ENCODE measurements around the gene CYLD. TPM values are rescaled to one million over a fixed set of nuclear protein-coding genes. Genes with fewer than 3 reads are reported as not detected.

The CYLD gene
- total RNA-seq, 2 experiments from 2014 or later: 7.4 to 14.9 TPM

GRCh38 chr16:50712560-50712898 is 29.4 kb upstream of the CYLD start:
- Histone ChIP-seq H3K36me3 (ENCODE audit: insufficient read depth, low read length) (no peaks in the 10 kb centered on the region), H3K4me2 (ENCODE audit: low read length) (no peak overlapping the region), H3K9me2 (ENCODE audit: insufficient read depth, low read length) (no peaks in the 10 kb centered on the region), H3K27ac (ENCODE audit: low read depth, low read length, poor library complexity, severe bottlenecking) (no peak overlapping the region), H3K9me3 (ENCODE audit: low read length) (no peaks in the 10 kb centered on the region), H3K4me3 (ENCODE audit: low read depth, low read length, poor library complexity, severe bottlenecking) (no peak overlapping the region), H3K4me1 (ENCODE audit: insufficient read depth, low read length, poor library complexity, severe bottlenecking) (no peaks in the 10 kb centered on the region), H3K79me2 (ENCODE audit: insufficient read depth, low read depth, low read length) (no peaks in the 10 kb centered on the region), H2AFZ (ENCODE audit: low read length) (no peak overlapping the region), H4K20me1 (ENCODE audit: insufficient read depth, low read length) (no peaks in the 10 kb centered on the region)
- BruUV-seq (replicated peaks): no TSS peak
- TF ChIP-seq, protein P1, sequence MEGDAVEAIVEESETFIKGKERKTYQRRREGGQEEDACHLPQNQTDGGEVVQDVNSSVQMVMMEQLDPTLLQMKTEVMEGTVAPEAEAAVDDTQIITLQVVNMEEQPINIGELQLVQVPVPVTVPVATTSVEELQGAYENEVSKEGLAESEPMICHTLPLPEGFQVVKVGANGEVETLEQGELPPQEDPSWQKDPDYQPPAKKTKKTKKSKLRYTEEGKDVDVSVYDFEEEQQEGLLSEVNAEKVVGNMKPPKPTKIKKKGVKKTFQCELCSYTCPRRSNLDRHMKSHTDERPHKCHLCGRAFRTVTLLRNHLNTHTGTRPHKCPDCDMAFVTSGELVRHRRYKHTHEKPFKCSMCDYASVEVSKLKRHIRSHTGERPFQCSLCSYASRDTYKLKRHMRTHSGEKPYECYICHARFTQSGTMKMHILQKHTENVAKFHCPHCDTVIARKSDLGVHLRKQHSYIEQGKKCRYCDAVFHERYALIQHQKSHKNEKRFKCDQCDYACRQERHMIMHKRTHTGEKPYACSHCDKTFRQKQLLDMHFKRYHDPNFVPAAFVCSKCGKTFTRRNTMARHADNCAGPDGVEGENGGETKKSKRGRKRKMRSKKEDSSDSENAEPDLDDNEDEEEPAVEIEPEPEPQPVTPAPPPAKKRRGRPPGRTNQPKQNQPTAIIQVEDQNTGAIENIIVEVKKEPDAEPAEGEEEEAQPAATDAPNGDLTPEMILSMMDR (conservative IDR thresholded peaks at IDR 0.05; ENCODE audit: low read length): no peak
- TF ChIP-seq EZH2phosphoT487 (IDR thresholded peaks at IDR 0.05; ENCODE audit: borderline replicate concordance, low read depth, low read length): no peak
- CTCF ChIA-PET (ENCODE audit: unreplicated experiment): no interaction called here
- intact Hi-C loops (cut with micrococcal nuclease; ENCODE audit: unreplicated experiment): no loop called here
- POLR2A ChIA-PET: no interaction called here
- DNase-seq (ENCODE audit: low spot score): no peak

DNA sequence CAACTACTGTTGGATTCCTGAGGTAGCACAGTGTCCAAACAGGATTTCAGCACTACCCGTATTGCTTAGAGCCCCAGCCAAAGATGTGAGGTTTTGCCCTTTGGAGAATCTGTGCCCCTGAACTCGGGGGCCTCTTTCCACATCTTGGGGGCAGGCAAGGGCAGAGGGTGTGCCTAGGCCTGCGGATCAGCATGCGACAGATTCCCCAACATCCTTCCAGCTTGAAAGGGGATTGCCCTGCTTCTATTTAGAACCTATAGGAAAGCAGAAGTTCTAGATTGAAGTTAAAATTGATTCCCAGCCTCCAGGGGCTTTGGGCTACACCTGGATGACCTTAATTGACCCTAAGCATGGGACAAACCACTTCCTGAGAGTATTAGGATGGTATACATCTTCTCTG is 28.9 kb upstream of the CYLD start:
- Histone ChIP-seq H3K9me2 (ENCODE audit: insufficient read depth, low read length) (no peaks in the 10 kb centered on the region), H3K4me2 (ENCODE audit: low read length) (no peak overlapping the region), H3K9me3 (ENCODE audit: low read length) (no peaks in the 10 kb centered on the region), H3K4me1 (ENCODE audit: insufficient read depth, low read length, poor library complexity, severe bottlenecking) (no peaks in the 10 kb centered on the region), H3K27ac (ENCODE audit: low read depth, low read length, poor library complexity, severe bottlenecking) (no peak overlapping the region), H3K36me3 (ENCODE audit: insufficient read depth, low read length) (no peaks in the 10 kb centered on the region), H4K20me1 (ENCODE audit: insufficient read depth, low read length) (no peaks in the 10 kb centered on the region), H2AFZ (ENCODE audit: low read length) (no peak overlapping the region), H3K79me2 (ENCODE audit: insufficient read depth, low read depth, low read length) (no peaks in the 10 kb centered on the region), H3K4me3 (ENCODE audit: low read depth, low read length, poor library complexity, severe bottlenecking) (no peak overlapping the region)
- no TSS peak for BruUV-seq (replicated peaks)
- CTCF ChIA-PET (ENCODE audit: unreplicated experiment): no interaction called here
- intact Hi-C loops (cut with micrococcal nuclease; ENCODE audit: unreplicated experiment): no loop called here
- POLR2A ChIA-PET: no interaction called here
- TF ChIP-seq, protein P1 (conservative IDR thresholded peaks at IDR 0.05; ENCODE audit: low read length): no peak
- no peak for TF ChIP-seq EZH2phosphoT487 (IDR thresholded peaks at IDR 0.05; ENCODE audit: borderline replicate concordance, low read depth, low read length)
- DNase-seq (ENCODE audit: low spot score): no peak

GRCh38 chr16:50717091-50717490 is 24.8 kb upstream of the CYLD start:
- Histone ChIP-seq H2AFZ (ENCODE audit: low read length) (no peak overlapping the region), H3K4me3 (ENCODE audit: low read depth, low read length, poor library complexity, severe bottlenecking) (no peak overlapping the region), H3K36me3 (ENCODE audit: insufficient read depth, low read length) (no peaks in the 10 kb centered on the region), H3K9me3 (ENCODE audit: low read length) (no peaks in the 10 kb centered on the region), H3K4me2 (ENCODE audit: low read length) (no peak overlapping the region), H3K4me1 (ENCODE audit: insufficient read depth, low read length, poor library complexity, severe bottlenecking) (no peaks in the 10 kb centered on the region), H3K79me2 (ENCODE audit: insufficient read depth, low read depth, low read length) (no peaks in the 10 kb centered on the region), H3K27ac (ENCODE audit: low read depth, low read length, poor library complexity, severe bottlenecking) (no peak overlapping the region), H3K9me2 (ENCODE audit: insufficient read depth, low read length) (no peaks in the 10 kb centered on the region), H4K20me1 (ENCODE audit: insufficient read depth, low read length) (no peaks in the 10 kb centered on the region)
- ChIA-PET POLR2A (interaction anchor here (0.5 kb wide), 1 partner anchor 265 kb away, joined by 3 read pairs; no protein-coding TSS in a partner anchor), CTCF (ENCODE audit: unreplicated experiment) (no interaction called here)
- no peak for TF ChIP-seq EZH2phosphoT487 (IDR thresholded peaks at IDR 0.05; ENCODE audit: borderline replicate concordance, low read depth, low read length)
- TF ChIP-seq, protein P1 (conservative IDR thresholded peaks at IDR 0.05; ENCODE audit: low read length): no peak
- no TSS peak for BruUV-seq (replicated peaks)
- no peak for DNase-seq (ENCODE audit: low spot score)
- intact Hi-C loops (cut with micrococcal nuclease; ENCODE audit: unreplicated experiment): no loop called here
